HG03095 (cell line): ENCODE measurements around the gene SEZ6L.

Experiments used
- ATAC-seq: cut with Tn5 transposase; IDR thresholded peaks from one replicate; pipeline ENCODE4 v1.9.1; 2021; ENCODE audit warnings: moderate library complexity; ENCODE audit not compliant: unreplicated experiment

The SEZ6L gene

DNA sequence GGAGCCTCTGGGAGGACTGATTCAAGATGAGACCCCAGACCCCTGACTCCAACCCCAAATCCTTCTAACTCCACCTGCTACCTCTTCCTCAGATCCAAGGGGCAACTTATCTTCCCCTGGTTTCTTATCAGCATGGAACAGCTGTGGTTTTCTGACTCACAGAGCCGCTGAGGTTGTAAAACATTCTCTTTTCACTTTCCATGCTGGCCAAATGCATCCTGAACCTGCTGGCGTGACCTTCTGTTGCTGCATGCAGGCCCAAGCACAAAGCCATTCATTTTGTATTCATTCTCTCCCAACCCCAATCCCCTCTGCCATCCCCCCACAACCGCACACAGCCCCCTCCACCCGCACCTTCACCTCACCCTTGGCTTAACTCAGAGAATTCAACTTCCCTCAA, 70.3 kb downstream of the SEZ6L start:
- no peak for ATAC-seq

DNA sequence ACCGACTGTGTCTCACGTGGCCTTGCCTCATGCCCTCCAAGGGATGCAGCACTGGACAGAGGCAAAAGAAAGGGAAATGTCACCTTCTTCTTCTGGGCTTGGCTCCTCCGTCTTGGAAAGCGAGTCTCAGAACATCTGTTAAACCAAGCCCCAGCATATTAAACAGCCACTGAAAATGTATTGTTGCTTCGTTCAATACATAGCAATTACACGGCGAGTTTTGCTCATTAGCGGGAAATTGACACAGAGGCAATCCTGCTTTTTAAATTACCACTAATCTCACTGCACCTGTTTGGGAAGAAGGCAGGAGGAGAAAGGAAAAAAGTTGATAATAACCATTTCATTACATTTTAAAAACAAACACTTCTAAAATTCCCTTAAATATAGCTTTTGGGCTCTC, 72.1 kb downstream of the SEZ6L start:
- ATAC-seq, result no peak

DNA sequence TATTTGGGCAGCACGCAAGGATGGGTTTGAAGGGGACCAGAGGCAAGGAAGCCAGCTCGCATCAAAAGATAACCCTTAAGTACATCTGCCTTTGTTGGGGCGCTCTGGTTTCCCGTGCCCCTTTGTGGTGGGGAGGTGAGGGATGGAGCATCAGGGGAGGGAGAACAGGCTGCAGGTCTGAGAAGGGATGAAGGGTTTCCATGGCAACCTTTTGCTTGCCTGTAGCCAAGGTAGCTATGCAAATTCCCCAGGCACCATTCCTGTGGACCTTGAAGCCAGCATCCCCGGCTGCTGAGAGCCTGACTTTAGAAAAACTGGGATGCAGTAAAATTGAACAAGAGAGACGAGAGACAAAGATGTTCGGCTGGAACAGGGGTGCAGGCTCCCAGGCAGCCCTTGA, 75.7 kb downstream of the SEZ6L start:
- no peak for ATAC-seq

DNA sequence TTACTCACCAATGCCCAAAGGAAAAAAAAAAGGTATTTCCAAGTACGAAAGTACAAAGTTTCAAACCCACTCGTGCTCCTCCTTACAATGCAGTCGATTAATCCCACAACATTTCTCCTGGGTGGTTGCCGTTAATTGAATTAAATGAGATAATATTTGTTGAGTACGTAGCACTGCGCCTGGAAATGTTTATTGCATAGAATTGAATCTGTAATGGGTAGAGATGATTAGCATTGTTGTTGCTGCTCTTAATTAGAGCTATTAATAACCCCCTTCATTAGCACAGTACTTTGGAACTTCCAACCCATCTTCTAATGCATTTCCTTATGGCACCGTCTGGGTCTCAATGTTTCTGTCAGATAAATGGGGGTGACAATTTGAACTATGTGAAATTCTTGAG, 77.3 kb downstream of the SEZ6L start:
- no peak for ATAC-seq

DNA sequence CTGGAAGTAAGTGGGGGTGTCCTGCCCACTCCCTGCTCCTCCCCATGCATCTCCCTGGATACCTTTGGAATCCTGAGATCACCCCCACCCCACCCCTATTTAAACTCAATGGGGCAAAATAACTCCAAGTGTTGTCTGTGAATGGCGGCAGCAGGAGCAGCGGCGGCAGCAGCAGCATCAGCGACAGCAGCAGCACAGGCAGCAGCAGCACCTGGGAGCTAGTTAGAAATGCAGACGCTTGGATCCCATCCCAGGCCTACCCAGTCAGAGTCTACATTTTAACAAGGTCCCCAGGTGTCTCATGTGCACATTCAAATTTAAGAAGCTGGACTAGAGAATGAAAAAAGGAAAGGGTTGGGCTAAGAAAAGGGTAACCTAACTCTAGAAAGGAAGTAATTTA, 82.6 kb downstream of the SEZ6L start:
- no peak for ATAC-seq

DNA sequence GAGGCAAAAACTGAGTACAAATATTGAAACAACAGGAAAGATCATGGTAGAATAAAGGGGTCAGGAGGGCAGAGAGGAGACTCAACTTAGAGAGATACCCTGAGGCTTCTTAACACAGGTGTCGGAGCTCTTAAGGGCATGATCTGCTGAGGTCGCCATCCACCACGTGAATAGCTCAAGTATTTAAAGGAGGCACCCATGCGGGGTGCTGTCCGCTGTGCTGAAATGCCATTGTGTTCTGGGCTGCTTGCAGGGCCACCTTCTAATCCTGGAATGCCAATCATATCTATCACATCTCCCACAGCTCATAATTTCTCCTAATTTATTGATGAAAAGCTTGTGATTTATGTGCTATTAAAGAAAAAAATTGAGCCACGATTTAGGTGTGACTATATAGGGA, 90.2 kb downstream of the SEZ6L start:
- no peak for ATAC-seq

DNA sequence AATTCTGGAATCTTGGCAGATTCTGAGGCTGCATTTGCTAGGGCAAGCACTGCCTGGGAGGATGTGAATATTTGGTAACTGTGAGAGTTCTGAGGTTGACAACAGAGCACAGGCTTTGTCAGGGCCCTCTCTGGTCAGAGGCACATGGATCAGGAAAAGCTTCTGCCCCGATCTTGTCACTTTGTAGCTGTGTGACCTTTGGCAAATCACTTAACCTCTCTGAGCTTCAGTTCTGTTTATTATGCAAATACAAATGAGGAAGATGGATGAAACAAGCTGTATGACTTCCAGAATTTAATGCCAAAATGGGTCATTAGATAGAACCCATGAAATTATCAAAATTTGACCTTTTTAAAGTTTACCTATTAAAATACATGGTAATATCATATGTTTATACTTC, 94.9 kb downstream of the SEZ6L start:
- no peak for ATAC-seq

DNA sequence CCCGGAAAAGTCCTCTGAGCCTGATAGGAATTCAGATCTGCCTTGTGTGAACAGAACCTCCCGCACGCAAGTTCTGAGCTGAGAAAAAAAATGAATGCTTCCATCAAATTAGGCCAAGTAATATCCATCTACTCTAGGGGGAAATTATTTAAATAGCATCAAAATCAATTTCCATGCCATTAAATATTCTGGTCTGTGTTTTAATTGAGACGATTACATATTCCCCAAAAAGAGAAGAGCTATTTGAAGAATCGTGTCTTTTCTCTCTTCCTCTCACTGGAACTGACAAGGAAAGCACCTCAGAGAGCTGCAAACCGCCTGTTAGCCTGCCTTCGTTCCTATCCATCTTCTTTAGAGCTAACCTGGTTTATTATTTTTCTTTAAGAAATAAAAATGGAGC, 96.0 kb downstream of the SEZ6L start:
- ATAC-seq, result no peak

DNA sequence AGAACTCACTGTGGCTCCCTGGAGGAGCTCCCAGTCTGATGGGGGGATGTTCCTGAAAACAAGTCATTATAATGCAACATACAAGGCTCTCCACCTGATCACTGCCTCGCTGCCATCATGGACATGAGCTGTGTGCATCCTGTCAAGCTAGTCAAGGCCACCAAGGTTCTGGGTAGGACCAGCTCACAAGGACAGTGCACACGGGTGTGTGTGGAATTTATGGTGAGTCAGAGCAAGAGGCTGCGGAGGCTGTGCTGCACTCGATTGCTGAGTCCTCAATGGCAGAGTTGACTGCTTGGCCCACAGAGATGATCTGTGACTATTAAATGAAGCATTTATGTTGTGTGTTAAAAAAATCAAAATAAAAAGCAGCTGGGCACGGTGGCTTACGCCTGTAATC, 96.6 kb downstream of the SEZ6L start:
- ATAC-seq, result no peak

DNA sequence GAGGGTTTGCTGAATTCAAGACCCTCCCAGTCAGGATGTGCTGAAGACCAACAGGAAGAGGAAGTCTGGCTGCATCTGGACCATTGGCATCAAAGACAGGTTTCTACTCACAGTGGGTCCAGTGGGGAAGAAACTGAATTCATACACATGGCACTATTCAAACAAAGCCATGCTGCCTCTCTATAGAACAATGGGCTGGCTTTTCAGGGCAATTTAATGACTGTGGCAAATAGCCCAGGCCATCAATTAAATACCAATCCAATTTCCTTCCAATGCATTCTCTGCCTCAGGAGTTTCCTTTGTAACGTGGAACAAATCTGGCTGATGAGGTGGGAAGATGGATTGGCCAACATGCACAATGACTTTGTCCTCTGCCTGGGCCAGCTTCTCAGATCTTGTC, 98.6 kb downstream of the SEZ6L start:
- no peak for ATAC-seq

DNA sequence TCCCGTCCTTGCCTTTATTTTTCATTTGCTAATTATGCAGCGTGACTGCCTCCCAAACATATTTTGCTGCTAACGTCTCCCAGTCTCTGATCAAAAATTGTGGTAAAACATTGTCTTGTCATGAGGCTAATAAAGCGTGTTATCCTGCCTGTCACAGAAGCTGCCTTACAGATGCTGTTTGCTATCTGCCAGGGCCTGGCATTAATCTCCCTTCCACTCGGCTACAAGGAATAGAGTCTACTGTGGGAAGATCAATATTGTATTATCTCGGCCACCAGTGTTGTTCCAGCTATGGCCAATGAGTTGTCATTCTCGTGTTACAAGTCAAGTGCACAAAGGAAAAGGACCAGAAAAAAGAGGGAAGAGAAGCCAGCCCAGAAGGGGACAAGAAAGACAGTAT, 100.3 kb downstream of the SEZ6L start:
- ATAC-seq, result no peak

DNA sequence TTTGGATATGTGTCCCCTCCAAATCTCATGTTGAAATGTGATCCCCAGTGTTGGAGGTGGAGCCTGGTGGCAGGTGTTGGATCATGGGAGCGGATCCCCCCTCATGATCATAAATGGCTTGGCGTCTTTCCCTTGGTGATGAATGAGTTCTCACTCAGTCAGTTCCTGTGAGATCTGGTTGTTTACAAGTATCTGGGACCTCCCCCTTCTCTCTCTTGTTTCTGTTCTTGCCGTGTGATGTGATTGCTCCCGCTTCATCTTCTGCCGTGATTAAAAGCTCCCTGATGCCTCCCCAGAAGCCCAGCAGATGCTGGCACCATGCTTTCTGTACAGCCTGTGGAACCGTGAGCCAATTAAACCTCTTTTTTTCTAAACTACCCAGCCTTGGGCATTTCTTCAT, 102.2 kb downstream of the SEZ6L start:
- ATAC-seq, result no peak

DNA sequence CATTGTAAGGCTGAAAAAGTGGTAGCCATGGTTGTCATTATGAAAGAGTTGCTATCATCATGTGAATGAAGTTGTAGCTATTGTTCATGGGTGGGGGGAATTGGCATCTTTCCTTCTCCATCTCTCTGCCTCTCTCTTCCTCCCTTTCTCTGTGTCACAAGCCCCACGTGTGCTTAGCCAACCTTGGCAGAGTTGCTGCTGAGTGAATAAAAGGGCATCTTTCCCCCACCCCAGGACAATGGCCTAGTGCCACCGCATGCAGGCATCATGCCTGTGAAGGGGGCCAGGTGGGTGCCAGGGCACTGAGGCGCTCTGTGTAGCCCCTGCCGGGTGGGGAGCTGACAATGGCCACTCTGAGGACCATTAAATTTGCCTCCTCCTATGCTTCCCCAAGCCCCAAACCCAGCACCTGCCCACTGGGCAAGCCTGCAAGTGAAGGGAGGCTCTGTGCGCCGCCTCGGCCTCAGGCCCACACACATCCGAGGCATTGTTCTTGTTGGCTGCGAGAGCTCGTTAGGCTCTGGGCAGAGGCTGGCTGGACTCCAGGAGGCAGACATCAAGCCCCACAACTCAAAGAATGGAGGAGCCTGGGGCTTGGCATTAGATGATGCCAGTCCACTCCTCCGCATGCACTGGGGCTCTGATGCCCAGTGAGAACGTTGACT, 103.9 kb downstream of the SEZ6L start:
- no peak for ATAC-seq

DNA sequence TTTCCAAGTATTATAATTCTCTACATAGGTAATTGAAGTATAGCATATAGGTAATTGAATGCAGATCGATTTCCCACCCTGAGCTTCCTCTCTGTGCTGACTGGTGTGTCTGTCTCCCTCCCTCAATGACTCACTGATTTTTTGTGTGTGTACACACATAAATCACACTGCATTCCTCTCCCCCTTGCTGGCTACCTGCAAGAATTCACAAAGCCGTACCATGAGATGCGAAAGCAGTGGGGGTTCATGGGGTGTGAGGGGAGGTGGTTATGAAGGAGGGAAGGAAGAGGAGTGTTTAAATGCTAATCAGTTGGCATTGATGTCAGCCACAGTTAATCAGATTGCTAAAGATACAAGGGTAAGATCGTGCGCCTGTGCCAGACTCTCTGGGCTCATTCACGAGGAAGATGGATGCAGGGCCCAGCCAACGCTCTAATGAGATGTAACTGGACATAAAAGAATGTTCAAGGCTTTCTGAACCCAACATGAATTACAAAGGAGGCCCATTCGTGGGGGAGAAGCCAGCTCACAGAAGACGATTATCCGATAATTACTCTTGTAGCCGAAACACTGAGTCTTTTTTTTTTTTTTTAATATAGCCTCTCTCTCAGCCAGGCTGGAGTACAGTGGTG, 107.4 kb downstream of the SEZ6L start:
- ATAC-seq, result no peak

DNA sequence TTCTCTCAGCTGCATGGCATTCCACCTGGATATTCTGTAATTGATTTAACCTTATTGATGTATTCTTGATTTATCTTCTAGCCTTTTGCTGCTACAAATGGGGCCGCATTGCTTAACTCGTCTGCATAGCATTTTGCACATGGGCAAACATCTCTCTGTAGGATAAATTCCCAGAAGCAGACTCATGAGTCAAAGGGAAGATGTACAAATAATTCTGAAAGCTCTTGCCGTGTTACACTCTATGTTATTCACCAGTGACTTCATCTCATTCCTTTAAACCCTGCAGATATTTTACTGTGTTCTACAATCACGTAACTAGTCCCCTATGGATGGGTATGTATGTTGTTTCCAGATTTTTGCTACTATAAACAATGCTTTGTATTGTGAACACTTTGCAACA, 112.7 kb downstream of the SEZ6L start:
- no peak for ATAC-seq

DNA sequence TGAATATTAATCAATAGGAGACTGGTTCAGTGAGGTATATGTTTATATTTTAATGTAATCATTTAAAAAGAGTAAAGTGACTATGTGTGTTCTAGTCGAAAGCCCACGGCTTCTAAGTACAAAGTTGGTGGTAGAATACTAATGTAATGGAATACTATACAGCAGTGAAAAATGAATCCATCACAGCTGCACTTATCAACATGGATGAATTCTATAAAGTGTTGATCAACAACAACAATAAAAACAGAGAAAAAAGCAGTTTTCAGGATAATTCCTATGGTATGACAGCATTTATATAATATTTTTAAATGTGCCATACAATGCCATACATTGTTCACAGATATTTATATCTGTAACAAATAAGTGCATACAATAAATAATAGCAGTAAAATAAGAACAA, 114.1 kb downstream of the SEZ6L start:
- ATAC-seq, result no peak

DNA sequence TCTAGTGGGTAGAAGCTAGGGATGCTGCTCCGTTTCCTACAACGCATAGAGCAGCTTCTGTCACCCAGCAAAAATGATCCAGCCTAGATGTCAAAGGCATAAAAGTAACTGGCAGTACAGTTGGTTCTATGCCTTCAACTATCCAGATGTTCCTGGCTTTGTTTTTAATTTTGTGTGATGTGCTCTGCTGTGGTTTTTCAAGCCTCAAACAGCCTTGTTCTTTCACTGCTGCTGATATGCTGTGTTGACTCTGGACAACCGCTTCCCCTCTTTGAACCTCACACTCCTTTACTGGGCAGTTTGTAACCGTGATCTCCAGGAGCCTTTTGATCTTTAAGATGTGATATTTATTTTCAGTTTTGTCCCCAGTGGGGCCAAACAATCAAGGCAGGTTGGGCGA, 116.4 kb downstream of the SEZ6L start:
- no peak for ATAC-seq

DNA sequence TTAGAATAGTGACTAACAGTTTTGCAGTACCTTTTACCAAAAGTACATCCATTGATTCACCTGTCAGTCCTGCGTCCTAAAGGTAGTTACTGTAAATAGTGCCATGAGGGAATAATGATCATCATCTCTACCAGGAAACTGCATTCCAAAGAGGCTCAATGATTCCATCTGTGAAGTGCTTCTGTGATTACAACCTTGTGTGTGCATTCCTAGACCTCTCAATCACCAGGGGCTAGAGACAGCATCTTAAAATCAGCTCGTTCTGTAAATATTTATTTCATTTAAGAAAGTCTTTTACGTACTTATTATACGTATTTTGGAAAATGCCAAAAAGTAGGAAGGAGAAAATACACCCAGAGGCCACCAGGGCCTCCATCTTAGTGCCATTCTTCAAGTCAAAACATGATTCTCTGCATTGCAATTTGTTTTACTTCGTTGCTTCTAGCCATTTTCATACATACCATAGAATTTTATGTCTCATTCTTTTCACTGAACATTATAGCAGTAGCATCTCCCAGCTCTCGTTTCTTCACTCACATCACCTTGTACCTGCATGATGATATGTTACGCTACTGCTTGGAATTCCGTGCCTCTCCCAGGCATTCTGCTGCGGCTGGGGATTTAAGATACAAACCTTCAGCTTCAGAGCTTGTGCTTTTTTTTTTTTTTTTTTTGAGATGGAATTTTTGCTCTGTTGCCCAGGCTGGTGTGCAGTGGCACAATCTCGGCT, 117.0 kb downstream of the SEZ6L start:
- ATAC-seq, result no peak

DNA sequence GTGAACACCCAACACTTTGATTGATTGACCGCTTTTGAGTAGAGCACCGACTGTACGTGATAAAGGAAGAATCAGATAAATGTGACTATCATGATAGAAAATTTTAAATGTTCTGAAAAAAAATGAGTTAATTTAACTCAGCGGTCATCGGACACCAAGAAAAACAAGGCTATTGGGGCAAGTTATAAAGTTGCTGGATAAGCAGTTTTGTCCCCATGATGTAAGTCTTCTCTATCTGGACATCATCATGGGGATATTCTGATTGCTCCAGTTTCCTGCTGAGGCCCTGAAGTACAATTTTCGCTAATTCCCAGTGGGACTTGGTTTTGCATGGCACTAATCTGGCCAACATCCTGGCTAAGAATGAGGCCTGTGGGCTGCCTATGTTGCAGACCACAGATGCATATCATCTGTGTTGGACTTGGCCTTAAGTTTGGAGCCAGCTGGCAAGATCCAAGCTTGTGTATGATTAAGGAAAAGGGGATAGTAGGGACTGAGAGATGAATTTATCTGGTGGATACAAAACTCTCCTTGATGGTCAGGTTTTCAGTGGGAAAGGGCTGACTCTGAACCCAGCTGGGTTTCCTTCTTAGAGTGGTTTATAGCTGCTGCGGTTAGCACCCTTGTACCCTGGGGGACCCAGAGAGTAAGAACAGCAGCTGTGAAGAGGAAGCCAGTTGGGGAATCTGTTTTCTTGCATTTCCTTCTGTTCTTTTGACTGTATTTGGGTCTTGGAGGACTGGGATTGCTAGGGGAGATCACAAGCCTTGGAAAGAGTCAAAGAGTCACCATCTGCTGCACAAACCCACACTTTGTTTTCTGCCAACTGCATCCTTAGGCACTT, 118.3 kb downstream of the SEZ6L start:
- no peak for ATAC-seq

DNA sequence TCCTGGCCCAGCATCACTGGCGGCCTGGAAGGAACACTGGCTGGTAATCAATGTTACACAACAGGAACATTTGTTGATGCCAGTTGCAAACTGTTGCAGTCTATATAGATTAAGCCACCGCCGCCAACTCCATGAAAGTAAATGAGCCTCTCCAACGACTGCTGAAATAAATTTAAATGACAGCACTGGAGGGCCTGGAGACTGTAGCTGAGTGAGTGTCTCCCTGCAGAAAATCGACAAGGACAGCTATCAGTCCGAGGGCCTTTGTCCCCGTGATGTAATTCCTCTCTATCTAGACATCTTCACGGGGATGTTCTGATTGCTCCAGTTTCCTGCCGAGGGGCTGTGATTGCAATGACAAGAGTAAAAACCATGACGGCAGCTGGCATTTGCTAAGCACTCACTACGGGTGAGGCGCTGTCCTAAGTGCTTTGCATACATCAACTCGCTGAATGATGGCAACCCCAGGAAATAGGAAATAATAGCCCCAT, 120.4 kb downstream of the SEZ6L start:
- no peak for ATAC-seq

DNA sequence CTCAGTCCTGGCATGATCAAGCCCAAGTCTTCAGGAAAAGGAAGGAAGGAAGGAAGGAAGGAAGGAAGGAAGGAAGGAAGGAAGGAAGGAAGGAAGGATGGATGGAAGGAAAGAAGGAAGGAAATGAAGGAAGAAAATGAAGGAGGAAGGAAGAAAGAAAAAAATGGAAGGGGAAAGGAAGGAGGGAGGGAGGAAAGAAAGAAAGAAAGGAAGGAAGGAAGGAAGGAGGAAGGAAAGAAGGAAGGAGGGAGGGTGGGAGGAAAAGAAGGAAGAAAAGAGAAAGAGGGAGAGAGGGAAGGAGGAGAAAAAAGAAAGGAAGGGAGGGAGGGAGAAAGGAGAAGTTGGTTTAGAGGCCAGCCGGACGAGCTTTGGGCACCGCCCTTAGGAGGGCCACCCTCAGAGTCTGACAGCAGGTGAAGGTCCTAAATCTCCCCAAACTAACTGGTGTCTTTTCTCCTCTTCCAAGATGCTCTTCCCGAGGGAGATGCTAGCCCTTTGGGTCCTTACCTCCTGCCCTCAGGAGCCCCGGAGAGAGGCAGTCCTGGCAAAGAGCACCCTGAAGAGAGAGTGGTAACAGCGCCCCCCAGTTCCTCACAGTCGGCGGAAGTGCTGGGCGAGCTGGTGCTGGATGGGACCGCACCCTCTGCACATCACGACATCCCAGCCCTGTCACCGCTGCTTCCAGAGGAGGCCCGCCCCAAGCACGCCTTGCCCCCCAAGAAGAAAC, 122.8 kb downstream of the SEZ6L start:
- no peak for ATAC-seq
